Fibroblast of skin of right quadriceps (primary cell): ENCODE results near the gene SAFB2.

ENCODE experiments used
- DNase-seq: peaks from one replicate; pipeline ENCODE4 v3.0.0-alpha.2; 2013

The SAFB2 gene

DNA sequence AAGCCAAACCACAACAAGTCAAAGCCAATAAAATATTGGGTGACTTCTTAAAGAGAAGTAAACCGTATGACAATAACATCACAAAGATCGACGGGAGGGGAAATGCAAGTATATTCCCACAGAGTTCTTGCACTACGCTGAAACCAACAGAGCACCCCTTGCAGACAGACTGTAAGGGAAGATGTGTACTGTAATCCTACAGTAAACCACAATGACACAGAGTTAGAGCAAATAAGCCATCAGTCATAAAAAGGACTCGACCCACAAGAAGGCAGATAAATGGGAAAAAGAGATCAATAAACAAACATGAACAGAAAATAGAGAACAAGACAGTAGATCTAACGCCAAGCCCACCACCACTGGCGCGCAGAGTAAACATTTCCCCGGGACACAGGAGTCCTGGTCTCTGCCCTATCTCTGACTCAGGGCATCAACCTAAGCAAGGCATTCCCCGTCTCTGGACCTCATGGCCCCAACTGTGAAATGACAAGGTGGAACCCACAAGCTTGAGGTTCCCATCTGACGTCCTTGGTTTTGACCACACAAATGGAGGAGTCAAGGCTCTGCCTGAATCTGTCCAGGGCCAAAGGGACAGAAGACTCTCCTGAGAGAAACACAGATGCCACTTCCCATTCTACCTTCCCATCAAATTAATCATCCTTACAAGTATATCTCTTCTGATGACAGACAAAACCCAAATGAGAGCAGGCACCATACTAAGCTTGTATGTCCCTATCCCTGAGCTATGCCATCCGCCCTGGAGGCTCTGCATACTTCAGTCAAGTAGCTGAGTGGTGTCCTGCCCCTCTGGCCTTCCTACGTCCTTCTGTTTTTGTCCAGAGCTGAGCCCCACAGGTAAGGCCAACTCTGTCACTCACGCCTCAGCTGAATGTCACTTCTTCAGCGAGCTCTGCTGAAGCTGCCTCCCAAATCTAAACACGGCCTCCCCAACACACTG, 15.0 kb downstream of the SAFB2 start:
- DNase-seq: no peak

DNA sequence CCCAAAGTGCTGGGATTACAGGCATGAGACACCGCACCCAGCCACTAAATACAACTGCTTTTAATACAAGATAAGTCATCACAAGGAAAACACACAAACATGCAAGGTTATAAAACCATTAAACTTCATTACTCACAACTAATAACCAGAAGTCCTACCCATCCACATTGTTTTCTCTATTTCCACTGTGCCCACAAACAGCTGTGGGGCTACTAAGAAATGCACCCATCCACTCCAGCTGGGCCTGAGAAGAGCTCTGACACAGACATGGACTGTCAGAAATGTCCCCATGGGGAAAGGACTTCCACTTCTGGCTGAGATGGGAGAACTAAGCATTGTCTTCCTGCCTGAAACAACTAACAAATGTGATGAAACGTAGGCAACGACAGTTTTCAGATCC, 17.2 kb downstream of the SAFB2 start:
- DNase-seq: no peak

DNA sequence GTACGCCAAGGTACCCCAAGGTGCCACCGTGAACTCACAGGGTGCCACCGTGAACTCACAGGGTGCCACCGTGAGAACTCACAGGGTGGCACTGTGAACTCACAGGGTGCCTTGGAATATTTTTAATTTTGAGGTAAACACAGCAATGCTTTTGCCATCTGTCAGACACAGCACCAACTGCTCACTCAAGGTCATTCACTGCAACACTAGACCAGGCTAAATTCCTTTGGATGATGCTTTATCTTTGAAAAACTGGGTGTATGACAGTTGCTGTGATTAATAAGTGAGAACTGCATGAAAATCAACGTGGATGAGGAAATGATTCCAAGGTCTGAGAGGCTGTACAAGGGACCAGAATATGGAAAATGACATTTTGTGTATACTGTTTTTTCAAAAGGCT, 18.9 kb downstream of the SAFB2 start:
- no peak for DNase-seq

DNA sequence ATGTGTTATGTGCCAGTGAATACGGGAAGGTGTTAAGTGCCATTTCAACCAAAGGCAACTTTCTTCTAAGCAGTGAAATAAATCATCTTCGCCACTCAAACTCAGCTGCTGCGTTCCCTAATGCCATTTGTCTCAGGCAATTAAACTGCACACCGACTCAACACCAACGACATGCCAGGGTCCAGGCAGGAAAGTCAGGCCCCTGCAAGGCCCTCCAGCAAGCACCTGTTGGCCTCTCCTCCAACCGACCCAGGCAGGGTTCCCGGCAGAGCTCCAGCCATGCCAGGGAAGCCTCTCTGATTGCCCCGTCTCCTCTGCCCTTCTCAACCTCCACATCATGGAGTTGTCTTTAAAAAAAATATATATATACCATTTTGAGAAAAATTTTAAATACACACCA, 21.8 kb downstream of the SAFB2 start:
- DNase-seq: no peak

DNA sequence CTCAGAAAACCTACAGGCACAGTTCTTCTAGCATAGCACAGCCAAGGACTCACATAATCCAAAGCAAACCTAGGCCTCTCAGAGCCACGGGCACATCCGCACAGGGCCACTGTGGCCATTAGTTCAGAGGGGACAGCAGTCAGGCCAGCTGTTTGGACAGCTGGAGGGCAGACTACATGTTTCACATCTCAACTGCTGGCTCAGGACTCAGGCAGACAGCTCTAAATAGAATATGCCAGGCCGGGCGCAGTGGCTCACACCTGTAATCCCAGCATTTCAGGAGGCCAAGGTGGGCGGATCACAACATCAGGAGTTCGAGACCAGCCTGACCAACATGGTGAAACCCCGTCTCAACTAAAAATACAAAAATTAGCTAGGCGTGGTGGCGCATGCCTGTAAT, 26.8 kb downstream of the SAFB2 start:
- DNase-seq: no peak

DNA sequence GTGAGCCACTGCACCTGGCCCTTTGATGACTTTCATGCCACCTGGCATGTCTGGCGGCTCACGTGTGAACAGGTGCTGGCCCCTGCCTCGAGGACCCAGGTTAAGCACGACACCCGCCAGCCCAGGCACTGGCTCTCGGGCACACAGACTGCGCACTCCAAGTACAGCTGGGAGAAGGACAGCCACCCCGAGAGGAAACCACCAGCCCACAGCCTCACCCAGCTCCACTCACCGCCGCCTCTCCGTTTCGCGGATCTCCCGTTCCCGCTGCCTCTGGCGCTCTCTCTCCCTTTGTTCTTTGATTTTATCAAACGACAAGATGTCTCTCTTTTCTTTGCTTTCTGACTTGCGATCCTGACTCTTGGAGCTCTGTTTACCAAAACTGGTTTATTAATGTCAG, 27.4 kb downstream of the SAFB2 start:
- DNase-seq: no peak

DNA sequence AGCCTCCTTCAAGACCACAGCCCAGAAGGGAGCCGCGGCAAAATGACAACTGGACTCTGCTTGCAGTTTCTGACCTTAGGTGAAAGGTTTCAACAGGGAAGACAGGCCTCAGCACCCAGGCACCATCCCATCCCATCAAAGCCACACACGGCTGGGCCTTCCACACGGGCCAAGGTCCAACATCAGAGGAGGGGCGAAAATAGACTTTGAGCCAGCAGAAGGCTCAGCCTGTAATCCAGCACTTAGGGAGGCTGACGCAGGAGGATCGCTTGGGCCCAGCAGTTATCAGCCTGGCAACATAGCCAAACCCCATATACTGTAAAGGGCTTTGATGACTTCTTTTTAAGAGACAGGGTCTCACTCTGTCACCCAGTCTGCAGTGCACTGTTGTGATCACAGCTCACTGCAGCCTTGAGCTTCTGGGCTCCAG, 28.0 kb downstream of the SAFB2 start:
- no peak for DNase-seq

DNA sequence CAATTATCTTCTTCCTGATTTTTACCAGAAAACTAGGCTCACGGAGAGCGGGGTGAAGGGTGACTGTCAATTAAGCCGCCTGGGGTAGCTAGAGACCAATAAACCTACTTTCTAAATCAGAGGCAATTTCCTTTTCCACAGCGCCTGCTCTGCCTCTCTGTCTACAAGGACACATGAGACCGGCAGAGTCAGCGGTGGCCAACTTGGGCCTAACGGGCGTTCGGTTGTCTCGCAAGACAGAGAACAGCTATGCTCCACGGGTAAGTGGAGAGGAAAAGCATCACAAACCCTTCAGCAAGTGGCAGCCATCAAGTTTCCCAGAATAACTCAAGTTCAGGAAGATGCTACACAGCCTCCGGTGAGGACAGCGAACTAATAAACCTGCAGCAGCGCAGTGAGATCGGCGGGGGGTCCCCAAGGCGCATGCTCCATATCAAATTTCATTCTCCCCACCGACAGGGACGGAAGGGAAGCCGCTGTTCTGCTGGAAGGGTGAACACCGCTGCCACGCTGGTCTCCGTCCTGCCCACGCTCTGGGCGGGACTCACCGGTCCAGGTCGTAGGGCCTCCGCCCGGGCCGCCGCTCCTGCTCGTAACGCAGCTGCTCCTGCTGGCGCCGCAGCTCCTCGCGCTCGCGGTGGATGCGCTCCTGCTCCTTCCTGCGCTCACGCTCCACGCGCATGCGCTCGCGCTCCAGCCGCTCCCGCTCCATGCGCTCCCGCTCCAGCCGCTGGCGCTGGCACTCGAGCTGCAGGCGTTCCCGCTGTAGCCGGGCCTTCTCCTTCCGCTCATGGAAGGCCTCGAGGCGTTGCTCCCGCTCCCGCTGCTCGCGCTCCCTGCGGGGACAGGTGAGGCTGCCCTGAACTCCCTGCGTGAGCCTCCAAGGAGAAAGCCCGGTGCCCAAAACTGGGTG, 29.0 kb downstream of the SAFB2 start:
- no peak for DNase-seq

DNA sequence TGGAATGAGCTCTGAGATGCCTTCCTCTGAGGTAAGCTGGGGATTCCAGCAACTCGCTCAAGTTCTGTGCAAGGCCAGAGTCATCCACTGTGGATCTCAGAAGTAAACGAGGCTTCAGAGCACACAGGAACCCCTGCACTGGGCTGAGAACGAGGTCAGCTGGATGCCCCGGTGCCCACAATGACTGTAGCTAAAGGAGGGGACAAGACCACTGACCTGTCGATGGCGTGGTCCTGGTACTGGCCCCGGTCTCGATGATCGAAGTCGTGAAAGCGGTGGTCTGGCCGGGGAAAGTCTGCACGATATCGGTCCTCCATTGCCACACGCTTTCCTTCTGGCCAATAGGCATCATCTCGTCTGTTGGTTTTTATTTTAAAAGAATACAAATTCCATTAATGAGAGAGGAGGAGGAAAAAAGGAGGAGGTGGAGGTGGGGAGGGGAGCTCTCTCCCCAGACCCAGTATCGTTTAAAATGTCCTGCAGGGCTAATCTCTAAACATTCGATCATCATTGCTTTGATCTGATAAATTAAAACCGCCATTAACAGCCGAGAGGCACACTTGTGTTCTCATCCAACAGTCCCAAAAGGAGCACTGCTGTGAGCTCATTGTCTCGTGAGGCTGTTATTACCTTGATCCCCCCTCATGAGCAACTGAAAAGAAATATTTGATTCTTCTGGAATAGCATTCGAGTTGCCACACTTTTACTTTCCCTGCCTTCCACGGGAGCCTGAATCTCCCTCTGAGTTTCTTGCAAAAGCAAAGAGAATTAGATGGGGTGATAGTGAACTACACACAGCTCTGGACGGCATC, 29.8 kb downstream of the SAFB2 start:
- DNase-seq: no peak

DNA sequence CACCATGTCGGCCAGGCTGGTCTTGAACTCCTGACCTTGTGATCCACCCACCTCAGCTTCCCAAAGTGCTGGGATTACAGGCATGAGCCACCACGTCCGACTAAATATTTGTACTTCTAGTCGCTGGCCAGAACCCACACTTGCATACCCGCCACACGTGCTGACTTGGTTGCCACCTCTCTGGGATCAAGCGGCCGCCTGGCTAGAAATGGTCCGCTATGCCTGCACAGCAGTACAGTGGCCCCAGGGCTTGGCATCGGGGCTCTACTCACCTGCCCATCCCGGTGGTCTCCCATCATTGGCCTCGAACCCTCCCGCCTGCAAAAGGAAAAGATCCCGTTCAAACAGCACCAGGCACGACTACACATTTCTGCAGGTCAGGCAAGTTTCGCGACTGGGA, 31.1 kb downstream of the SAFB2 start:
- DNase-seq: no peak

DNA sequence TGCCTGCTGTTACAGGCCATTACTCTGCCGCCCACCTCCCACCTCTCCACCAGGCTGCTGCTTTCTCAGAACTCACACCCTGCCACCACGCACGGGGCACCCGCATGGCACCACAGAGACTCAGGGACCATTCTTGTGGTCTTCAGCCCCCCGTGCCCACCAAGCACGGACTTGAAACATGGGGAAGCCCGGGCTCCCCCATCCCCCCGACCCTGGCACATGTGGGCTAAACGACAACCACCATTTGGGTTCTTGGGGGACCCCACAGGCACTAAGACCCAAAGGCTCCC, 31.8 kb downstream of the SAFB2 start:
- no peak for DNase-seq

DNA sequence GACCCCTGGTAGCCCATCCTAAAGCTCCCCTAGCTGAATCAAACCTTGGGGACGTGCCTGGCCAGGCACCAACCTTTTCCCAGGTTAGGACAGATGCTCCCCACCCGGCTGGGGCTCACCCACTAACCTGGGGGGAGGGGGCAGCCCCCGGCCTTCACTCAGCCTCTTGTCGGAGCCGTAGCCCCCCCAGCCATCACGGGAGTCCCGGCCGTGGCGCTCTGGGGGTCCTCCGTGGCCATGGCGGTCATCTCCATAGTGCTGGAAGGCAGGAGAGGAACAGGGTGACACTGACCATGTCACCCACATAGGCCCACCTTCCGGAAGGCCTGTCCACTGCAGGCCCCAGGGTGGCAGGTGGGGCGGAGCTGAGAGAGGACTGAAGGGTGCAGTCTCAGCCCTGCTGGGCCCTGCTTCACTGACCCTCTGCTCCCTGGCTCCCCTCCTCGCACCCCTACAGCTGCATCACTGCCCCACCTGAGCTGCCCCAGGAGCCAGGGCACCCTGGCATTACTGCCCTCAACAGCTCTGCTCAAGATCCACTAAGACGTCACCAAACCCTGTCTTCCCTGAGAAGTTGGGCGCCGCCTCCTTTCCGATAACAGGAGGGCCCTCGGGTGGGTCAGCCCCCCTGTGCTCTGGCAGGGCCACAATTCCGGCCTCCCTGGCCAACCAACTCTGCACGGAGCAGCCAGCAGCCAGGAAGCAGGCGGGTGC, 32.3 kb downstream of the SAFB2 start:
- no peak for DNase-seq

DNA sequence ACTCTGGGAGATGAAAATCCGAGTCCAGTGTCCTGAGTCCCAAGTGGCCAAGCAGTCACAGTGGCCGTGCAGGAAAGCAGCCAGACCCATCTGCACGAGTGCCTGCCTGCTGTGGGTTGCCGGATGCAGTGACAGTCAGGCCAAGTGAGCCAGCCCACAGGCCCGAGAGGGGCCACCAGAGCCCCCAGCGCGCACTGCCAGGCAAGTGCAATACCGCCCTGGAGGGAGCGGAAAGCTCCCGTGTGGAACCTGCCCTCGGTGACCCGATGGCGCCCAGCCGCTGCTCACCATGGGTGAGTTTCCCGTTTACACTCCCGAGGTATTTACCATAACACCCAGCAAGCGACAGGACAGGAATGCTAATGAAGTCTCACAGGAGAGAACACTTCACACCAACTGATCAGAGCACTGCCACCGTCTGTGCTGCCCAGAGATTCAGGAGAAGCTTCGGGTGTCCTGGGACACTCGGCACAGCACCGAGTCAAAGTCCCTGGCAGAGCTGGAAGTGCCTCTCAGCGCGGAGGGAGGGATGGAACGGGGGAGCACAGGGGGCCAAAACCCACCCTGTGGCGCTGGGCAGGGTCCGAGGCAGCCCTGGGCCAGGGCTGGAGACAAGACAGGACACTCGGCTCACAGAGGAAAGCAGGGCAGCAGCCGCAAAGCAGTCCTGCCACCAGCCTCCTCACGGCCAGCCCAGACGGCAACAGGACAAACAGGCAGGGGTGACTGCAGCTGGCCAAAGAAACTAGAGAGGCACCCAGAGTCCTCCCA, 33.5 kb downstream of the SAFB2 start:
- DNase-seq: no peak

DNA sequence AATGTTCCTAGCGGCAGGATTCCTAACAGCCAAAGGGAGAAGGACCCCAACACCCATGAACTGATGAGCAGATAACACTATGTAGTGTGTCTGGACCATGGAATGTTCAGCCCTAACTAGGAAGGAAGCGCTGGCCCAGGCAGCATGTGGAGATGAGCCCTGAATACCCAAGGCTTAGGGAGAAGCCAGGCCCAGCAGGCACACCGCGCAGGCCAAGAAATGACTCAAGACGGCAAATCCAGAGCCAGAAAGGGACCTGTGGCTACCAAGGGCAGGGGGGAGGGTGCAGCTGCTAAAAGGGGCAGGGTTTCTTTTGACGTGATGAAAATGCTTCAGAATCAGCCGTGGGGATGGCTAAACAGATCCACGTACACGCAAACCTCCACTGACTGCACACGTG, 34.1 kb downstream of the SAFB2 start:
- no peak for DNase-seq

DNA sequence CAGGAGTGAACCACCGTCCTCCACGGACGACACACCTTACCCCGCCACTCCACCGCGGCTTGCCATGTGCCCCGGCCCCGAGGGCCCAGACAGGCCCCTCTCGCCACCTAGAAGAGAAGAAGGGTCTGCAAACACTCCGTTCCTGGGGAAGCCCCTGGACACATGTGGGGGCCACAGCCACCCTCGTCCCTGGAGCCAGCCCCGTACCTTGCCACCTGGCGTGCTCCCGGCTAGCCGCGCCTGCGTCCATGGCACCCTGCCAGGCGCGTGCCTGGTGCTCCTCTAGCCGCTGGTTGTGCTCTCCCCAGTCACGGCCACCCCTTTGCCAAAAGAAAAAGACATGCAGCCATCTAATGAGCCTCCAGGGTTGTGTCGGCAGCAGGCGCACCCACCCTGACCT, 34.9 kb downstream of the SAFB2 start:
- no peak for DNase-seq

DNA sequence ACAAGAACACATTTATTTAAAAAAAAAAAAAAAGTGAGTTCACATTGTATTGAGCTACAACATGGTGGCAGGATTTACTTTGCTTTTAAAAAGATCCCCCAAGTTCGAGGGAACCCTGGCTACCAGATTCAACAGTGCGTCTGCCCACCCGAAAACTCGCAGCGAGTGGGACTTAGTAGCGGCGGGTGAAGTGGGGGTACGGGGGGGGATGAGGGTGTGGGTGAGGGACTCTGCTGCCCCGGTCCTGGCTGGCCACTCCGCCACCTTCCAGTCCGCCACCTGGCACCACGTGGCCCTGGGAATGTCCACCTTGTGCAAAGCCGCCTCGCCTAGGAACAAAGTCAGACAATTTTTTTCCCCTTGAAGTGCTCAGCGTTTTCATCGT, 35.5 kb downstream of the SAFB2 start:
- no peak for DNase-seq

DNA sequence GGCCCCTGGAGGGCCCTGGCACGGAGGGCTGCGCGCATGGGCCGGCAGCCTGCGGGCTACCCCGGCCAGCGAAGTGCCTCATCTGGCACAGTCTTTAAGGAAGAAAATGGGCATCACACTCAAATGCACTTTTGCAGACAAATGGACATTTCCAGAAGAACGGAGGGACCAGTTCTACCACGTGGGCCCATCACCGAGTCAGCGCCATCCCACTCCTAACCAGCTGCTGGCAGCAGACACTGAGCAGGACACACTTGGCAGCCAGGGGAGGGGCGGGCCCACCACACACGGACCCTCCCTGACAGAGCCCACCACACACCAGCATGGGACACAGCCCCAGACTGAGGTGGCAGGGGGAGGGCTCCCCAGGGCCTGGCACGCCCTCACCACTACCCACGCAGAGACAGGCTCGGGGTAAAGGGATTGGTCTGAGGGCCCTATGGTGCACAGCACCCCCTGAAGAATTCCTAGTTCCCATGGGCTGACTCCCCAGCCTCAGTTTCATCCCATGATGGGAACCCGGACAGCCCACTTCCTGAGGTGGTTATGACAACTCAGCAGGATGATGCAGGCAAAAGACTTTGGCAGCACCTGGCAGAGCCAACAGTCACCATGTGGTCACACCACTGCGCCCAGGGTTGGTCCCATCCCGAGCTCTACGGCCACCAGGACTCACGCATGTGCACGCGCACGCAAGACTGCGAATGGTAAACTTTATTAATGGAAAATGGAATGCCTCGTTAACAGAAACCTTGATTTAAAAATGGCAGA, 36.1 kb downstream of the SAFB2 start:
- no peak for DNase-seq

DNA sequence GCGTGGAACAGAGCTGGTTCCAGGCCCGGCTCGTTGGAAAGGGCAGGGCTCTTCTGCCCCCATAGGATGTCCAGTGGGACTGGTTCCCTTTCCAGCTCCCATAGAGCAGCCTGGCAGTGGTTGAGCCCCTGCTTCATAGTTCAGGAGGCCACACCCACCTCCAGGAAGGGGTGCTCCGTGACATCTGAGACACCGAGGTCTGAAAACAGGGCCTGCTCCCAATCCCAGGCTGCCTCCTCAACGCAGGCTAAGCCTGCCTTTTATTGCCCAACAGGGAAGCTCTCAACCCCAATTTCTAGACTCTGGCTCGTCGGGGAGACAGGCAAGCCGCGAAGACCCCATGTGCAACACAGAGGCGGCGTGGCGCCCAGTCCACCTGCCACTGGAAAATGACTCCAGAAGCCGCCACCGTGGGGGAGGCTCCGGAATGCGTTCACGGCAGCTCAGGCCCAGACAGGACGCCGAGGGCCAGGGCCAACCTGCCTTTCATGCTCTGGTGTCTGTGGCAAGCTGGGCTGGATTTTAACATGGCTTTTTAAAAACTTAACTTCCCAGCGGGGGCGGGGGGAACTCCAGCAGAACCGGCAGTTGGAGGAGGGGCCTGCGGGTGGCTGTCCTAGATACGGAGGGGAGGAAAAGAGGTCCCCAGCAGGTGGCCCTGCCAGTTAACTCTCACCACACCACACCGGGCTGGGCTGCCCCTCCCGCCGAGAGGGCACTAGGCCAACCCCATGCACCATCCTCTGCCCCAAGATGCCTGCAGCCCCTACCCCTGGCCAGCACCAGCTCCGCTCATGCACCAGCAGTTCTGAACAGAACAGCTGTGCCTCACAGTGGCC, 36.9 kb downstream of the SAFB2 start:
- DNase-seq: peak; percentile 7

DNA sequence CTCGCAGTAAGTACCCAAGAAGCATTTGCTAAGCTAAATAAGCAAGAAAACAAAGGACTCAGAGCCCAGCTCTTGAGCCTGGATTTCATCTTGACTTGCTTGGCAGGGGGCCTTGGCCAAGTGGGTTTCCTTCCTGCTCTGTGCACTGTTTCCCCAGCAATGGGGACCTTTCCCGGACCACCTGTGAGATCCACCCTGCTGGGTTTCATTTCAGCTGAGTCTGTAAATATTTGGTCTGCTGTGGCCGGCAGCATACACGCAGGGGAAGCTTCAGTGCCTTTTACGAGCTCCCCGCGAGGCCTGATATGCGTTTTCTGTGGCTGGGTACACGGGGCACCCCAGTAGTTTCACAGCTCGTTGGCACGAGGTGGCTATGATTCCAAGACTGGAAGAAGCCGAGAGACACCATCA, 42.4 kb downstream of the SAFB2 start:
- no peak for DNase-seq

DNA sequence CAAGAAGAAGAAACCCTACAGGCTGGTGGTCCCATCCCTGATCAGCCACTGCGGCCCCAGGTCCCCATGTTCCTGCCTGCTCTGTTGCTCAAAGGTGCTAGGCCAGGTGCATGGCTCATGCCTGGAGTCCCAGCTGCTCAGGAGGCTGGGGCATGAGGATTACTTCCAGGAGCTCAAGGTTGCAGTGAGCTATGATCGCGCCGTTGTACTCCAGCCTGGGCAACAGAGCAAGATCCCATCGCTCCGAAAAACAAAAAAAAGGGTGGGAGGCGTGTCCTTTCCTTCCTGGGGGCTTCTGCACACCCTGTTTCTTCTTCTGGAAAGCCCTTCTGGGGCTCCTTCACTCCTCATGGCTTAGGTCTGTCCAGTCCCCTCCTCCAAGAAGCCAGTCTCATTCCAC, 42.9 kb downstream of the SAFB2 start:
- DNase-seq: no peak
